HUES6 (cell line): ENCODE data around the gene OR8K1.

ENCODE experiments used
- H3K27ac ChIP-seq: 2 replicates; pipeline ENCODE4 v1.7.0; 2013; ENCODE audit warnings: low read depth, mild to moderate bottlenecking, low read length, inconsistent platforms
- H3K27me3 ChIP-seq: 2 replicates; pipeline ENCODE4 v1.6.1; 2013; ENCODE audit warnings: low read length; ENCODE audit not compliant: control insufficient read depth, insufficient read depth
- H3K36me3 ChIP-seq: 2 replicates; pipeline ENCODE4 v1.6.1; 2013; ENCODE audit warnings: low read length; ENCODE audit not compliant: control insufficient read depth, insufficient read depth
- H3K4me1 ChIP-seq: 2 replicates; pipeline ENCODE4 v1.6.1; 2013; ENCODE audit warnings: low read length; ENCODE audit not compliant: control insufficient read depth, insufficient read depth
- H3K4me3 ChIP-seq: 2 replicates; pipeline ENCODE4 v1.5.1; 2013; ENCODE audit warnings: low read depth, low read length
- H3K9ac ChIP-seq: one replicate; pipeline ENCODE4 v1.6.1; 2013; ENCODE audit warnings: mild to moderate bottlenecking, low read length
- H3K9me3 ChIP-seq: 2 replicates; pipeline ENCODE4 v1.6.1; 2013; ENCODE audit warnings: low read depth, low read length; ENCODE audit not compliant: control insufficient read depth, insufficient read depth

The OR8K1 gene

DNA sequence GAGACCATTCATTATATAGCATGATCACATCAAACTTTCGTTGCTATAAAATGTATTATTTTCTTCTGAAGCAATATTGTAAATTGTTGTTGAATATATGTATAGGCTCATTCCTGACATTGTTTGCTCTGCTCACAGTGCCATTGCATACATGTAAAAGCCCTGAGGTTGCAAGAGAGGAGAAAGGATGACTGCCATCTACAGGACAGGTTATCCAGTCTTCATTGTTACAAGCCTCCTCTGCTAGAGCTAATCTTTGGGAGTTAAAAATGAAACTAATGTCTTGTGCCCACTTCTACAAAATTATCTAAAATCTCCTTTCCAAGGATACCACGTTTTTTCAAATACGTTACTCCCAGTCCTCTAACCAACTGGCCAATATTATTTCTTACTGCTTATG lies 50.2 kb downstream of the OR8K1 start:
- no peaks in the 10 kb centered on the region for H3K27me3 ChIP-seq
- no peak overlapping the region for H3K27ac ChIP-seq
- H3K4me1 ChIP-seq, result no peaks in the 10 kb centered on the region
- H3K36me3 ChIP-seq, result no peaks in the 10 kb centered on the region
- no peak overlapping the region for H3K4me3 ChIP-seq
- H3K9me3 ChIP-seq, result no peaks in the 10 kb centered on the region
- no peak overlapping the region for H3K9ac ChIP-seq
